Osteoblast (primary cell): ENCODE measurements around the gene NPHP1. TPM values are rescaled to one million over a fixed set of nuclear protein-coding genes. Genes with fewer than 3 reads are reported as not detected.
"Not testable (repeated sequence)": the region's sequence is repeated elsewhere in the genome, so short reads cannot be mapped to it uniquely, and the experiment has no call there.

ENCODE experiments used
- DNase-seq: peaks from one replicate; pipeline ENCODE4 v3.0.0; 2011; ENCODE audit warnings: low spot score, mixed read lengths; ENCODE audit not compliant: insufficient read length; ENCODE audit errors: missing footprints
- H2AFZ ChIP-seq: 2 replicates; pipeline ENCODE4 v1.6.0; 2011; ENCODE audit warnings: mild to moderate bottlenecking, low read length
- H3K27ac ChIP-seq: 2 replicates; pipeline ENCODE4 v1.5.1; 2011; ENCODE audit warnings: mild to moderate bottlenecking, low read depth, low read length, moderate library complexity
- H3K27me3 ChIP-seq: 2 replicates; pipeline ENCODE4 v1.6.0; 2012; ENCODE audit warnings: mild to moderate bottlenecking, control low read depth, inconsistent platforms, low read length, moderate library complexity; ENCODE audit not compliant: insufficient read depth
- H3K36me3 ChIP-seq: 2 replicates; pipeline ENCODE4 v1.5.1; 2011; ENCODE audit warnings: mild to moderate bottlenecking, low read length, control low read depth, moderate library complexity; ENCODE audit not compliant: insufficient read depth
- H3K4me1 ChIP-seq: 2 replicates; pipeline ENCODE4 v1.5.1; 2011; ENCODE audit warnings: mild to moderate bottlenecking, low read length, control low read depth, moderate library complexity; ENCODE audit not compliant: insufficient read depth
- H3K4me2 ChIP-seq: 2 replicates; pipeline ENCODE4 v1.6.0; 2011; ENCODE audit warnings: mild to moderate bottlenecking, low read length; ENCODE audit not compliant: insufficient read depth
- H3K4me3 ChIP-seq: fragments of 200-600 bp; sonication (generic); 3 replicates; pipeline ENCODE4 v1.5.1; 2012; ENCODE audit warnings: mild to moderate bottlenecking, low read length, inconsistent platforms; ENCODE audit not compliant: insufficient read depth
- H3K79me2 ChIP-seq: 2 replicates; pipeline ENCODE4 v1.6.0; 2012; ENCODE audit warnings: mild to moderate bottlenecking, low read length, control low read depth, inconsistent platforms; ENCODE audit not compliant: insufficient read depth
- H3K9me3 ChIP-seq: 2 replicates; pipeline ENCODE4 v1.5.1; 2011; ENCODE audit warnings: low read depth, low read length, control low read depth
- H4K20me1 ChIP-seq: 2 replicates; pipeline ENCODE4 v1.6.0; 2012; ENCODE audit warnings: mild to moderate bottlenecking, low read length, control low read depth; ENCODE audit not compliant: insufficient read depth
- CTCF ChIP-seq: IDR thresholded peaks from 2 replicates; pipeline ENCODE4 v1.5.1; 2011; ENCODE audit warnings: mild to moderate bottlenecking, low read depth, low read length, moderate library complexity; ENCODE audit errors: extremely low read depth
- total RNA-seq: library from RNA; depleted of rRNA; stranded (reverse); fragments of >200 nt; gene quantifications from 2 replicates; pipeline ENCODE4 v1.2.3, GENCODE V29; 2012

Gene NPHP1
- total RNA-seq, 1 donor: 7.6 TPM

- Histone ChIP-seq H3K4me2 (no peak overlapping the region), H3K36me3 (no peaks in the 10 kb centered on the region)
- no peak for TF ChIP-seq CTCF
These were observed 17.1 kb upstream of the NPHP1 start for GRCh38 chr2:110221938-110222337.

DNA sequence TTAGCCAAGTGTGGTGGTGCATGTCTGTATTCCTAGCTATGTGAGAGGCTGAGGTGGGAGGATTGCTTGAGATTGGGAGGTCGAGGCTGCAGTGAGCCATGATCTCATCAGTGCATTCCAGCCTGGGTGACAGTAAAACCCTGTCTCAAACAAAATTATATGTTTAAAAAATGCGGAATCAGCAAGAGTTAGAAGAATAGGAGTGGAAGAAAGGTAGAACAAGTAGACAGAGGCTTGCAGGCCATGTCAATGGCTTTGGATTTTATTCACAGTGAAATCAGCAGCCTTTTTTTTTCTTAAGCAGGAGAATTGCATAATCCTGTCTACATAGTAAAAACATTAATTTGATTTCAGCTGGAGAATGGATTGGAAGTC is 15.4 kb upstream of the NPHP1 start:
- Histone ChIP-seq H3K27ac (no peak overlapping the region), H3K79me2 (no peaks in the 10 kb centered on the region), H3K27me3 (peaks cover 73% of the 10 kb centered on the region), H3K36me3 (no peaks in the 10 kb centered on the region), H4K20me1 (no peaks in the 10 kb centered on the region), H2AFZ (no peak overlapping the region), H3K4me3 (no peak overlapping the region), H3K4me1 (no peaks in the 10 kb centered on the region), H3K4me2 (no peak overlapping the region), H3K9me3 (no peaks in the 10 kb centered on the region)
- no peak for TF ChIP-seq CTCF
- DNase-seq: no peak

More at GRCh38 chr2:110221938-110222337, 17.1 kb upstream of the NPHP1 start:
- H3K4me3 ChIP-seq: no peak overlapping the region
- no peak overlapping the region for H3K27ac ChIP-seq
- no peaks in the 10 kb centered on the region for H3K4me1 ChIP-seq
- peaks cover 57% of the 10 kb centered on the region for H3K27me3 ChIP-seq
- H2AFZ ChIP-seq: no peak overlapping the region
- H3K79me2 ChIP-seq: no peaks in the 10 kb centered on the region
- H3K9me3 ChIP-seq: no peaks in the 10 kb centered on the region
- no peak for DNase-seq
- H4K20me1 ChIP-seq: no peaks in the 10 kb centered on the region

GRCh38 chr2:110219496-110220189 is 14.8 kb upstream of the NPHP1 start:
- Histone ChIP-seq H3K4me3 (no peak overlapping the region), H3K27ac (no peak overlapping the region), H3K4me1 (no peaks in the 10 kb centered on the region), H3K27me3 (peaks cover 75% of the 10 kb centered on the region), H3K4me2 (no peak overlapping the region), H3K79me2 (no peaks in the 10 kb centered on the region), H3K36me3 (no peaks in the 10 kb centered on the region), H3K9me3 (no peaks in the 10 kb centered on the region), H4K20me1 (no peaks in the 10 kb centered on the region), H2AFZ (no peak overlapping the region)
- TF ChIP-seq CTCF: no peak
- no peak for DNase-seq

DNA sequence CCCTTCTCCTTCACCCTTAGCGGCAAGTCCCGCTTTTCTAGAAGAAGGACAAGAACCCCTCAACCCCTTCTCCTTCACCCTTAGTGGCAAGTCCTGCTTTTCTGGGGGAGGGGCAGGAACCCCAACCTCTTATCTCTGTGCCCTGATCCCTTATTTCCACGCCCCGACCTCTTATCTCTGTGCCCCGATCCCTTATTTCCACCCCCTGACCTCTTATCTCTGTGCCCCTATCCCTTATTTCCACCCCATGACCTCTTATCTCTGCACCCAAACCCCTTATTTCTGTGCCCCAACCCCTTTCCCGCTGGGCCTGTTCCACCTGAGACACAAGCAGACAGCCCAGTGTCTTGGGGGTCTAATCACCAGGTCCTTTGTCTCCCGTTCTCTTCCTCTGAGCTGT is 14.1 kb upstream of the NPHP1 start:
- H3K9me3 ChIP-seq, H3K4me2 ChIP-seq, DNase-seq, H3K36me3 ChIP-seq, H2AFZ ChIP-seq, H3K79me2 ChIP-seq, H3K4me1 ChIP-seq, H4K20me1 ChIP-seq, H3K27ac ChIP-seq, H3K4me3 ChIP-seq: not testable (repeated sequence)
- peaks cover 74% of the 10 kb centered on the region for H3K27me3 ChIP-seq
